GM23248 (cell line): Measurements from ENCODE around the gene THSD4.

Experiments used
- EZH2 ChIP-seq: fragments of 200-600 bp; sonication (generic); IDR thresholded peaks from 2 replicates; pipeline ENCODE4 v1.6.1; 2018; ENCODE audit warnings: antibody characterized with exemption, mild to moderate bottlenecking; ENCODE audit not compliant: insufficient read depth, poor library complexity, severe bottlenecking
- EZH2phosphoT487 ChIP-seq: fragments of 200-600 bp; sonication (generic); IDR thresholded peaks from 2 replicates; pipeline ENCODE4 v1.6.1; 2018; ENCODE audit warnings: antibody characterized with exemption, moderate library complexity, mild to moderate bottlenecking, low read depth; ENCODE audit not compliant: insufficient read depth

- no peak for TF ChIP-seq EZH2
- no peak for TF ChIP-seq EZH2phosphoT487
Observed at GRCh38 chr15:71626596-71627088, 511.4 kb downstream of the THSD4 start.
